Measurements from ENCODE around the gene CLMN.

DNA sequence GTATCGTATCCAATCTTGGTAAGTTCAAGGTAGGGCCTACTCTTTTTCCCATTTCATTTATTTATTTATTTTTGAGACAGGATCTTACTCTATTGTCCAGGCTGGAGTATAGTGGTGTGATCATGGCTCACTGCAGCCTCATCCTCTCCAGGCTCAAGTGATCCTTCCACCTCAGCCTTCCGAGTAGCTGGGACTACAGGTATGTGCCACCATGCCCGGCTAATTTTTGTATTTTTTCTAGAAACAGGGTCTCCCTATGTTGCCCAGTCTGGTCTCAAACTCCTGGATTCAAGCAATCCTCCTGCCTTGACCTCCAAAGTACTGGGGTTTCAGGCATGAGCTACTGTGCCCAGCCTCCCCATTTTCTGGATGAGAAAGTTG is 57.2 kb downstream of the CLMN start:
- TF ChIP-seq, protein P1, sequence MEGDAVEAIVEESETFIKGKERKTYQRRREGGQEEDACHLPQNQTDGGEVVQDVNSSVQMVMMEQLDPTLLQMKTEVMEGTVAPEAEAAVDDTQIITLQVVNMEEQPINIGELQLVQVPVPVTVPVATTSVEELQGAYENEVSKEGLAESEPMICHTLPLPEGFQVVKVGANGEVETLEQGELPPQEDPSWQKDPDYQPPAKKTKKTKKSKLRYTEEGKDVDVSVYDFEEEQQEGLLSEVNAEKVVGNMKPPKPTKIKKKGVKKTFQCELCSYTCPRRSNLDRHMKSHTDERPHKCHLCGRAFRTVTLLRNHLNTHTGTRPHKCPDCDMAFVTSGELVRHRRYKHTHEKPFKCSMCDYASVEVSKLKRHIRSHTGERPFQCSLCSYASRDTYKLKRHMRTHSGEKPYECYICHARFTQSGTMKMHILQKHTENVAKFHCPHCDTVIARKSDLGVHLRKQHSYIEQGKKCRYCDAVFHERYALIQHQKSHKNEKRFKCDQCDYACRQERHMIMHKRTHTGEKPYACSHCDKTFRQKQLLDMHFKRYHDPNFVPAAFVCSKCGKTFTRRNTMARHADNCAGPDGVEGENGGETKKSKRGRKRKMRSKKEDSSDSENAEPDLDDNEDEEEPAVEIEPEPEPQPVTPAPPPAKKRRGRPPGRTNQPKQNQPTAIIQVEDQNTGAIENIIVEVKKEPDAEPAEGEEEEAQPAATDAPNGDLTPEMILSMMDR (IDR thresholded peaks at IDR 0.05; ENCODE audit: control extremely low read depth in 1 of 3, insufficient read depth in 1 of 3, low read depth in 1 of 3, low read length in 3 of 3), result no peak
- TF ChIP-seq EGR1 (IDR thresholded peaks at IDR 0.05; ENCODE audit: borderline replicate concordance, low read depth, low read length) (no peak), GABPA (IDR thresholded peaks at IDR 0.05; ENCODE audit: borderline replicate concordance, insufficient read depth, low read length) (no peak)

All from H1 (cell line).